Neuronal stem cell (in vitro differentiated cells): Measurements from ENCODE around the gene SPEM3. TPM values are rescaled to one million over a fixed set of nuclear protein-coding genes. Genes with fewer than 3 reads are reported as not detected.
A peak's percentile ranks its signal among the peaks of the same experiment; 100 is the strongest.

Source experiments
- DNase-seq: peaks from one replicate; pipeline ENCODE4 v3.0.0-alpha.2; 2013; ENCODE audit warnings: low spot score
- H2AFZ ChIP-seq: one replicate; pipeline ENCODE4 v1.6.1; 2013; ENCODE audit warnings: mild to moderate bottlenecking, low read length, inconsistent platforms
- H2AK5ac ChIP-seq: 2 replicates; pipeline ENCODE4 v1.6.1; 2013; ENCODE audit warnings: low read depth, mild to moderate bottlenecking, inconsistent platforms, low read length, moderate library complexity, mixed read lengths
- H2BK120ac ChIP-seq: 2 replicates; pipeline ENCODE4 v1.6.1; 2013; ENCODE audit warnings: low read depth, mild to moderate bottlenecking, inconsistent platforms, low read length, moderate library complexity, mixed read lengths
- H2BK12ac ChIP-seq: one replicate; pipeline ENCODE4 v1.6.1; 2013; ENCODE audit warnings: low read length, inconsistent platforms
- H2BK15ac ChIP-seq: 2 replicates; pipeline ENCODE4 v1.6.1; 2013; ENCODE audit warnings: mild to moderate bottlenecking, low read length, inconsistent platforms, mixed read lengths
- H2BK5ac ChIP-seq: one replicate; pipeline ENCODE4 v1.6.1; 2013; ENCODE audit warnings: inconsistent platforms, mild to moderate bottlenecking, low read length, moderate library complexity
- H3K14ac ChIP-seq: one replicate; pipeline ENCODE4 v1.6.1; 2013; ENCODE audit warnings: low read length, inconsistent platforms
- H3K18ac ChIP-seq: 2 replicates; pipeline ENCODE4 v1.6.1; 2013; ENCODE audit warnings: low read length, inconsistent platforms
- H3K23ac ChIP-seq: 2 replicates; pipeline ENCODE4 v1.6.1; 2013; ENCODE audit warnings: low read depth, mild to moderate bottlenecking, mixed read lengths, low read length, inconsistent platforms; ENCODE audit not compliant: poor library complexity
- H3K27ac ChIP-seq: replicated peaks from 3 replicates; pipeline ENCODE4 v1.5.1; 2013; ENCODE audit warnings: low read length, inconsistent platforms
- H3K27me3 ChIP-seq, 3 experiments: 2 replicates each; pipeline ENCODE4 v1.6.1; 2013; ENCODE audit warnings: low read length in 3 of 3, mild to moderate bottlenecking in 2 of 3, inconsistent platforms in 1 of 3, low read depth in 1 of 3, mixed read lengths in 1 of 3, moderate library complexity in 1 of 3; ENCODE audit not compliant: control insufficient read depth in 3 of 3, insufficient read depth in 3 of 3
- H3K36me3 ChIP-seq, 2 donors: replicated peaks in 1 of 2; 2 replicates each; pipeline ENCODE4 v1.6.1; 2013; ENCODE audit warnings: low read length in 2 of 2; ENCODE audit not compliant: control insufficient read depth in 2 of 2, insufficient read depth in 2 of 2
- H3K4ac ChIP-seq: 2 replicates; pipeline ENCODE4 v1.6.1; 2013; ENCODE audit warnings: inconsistent platforms, mild to moderate bottlenecking, low read length, moderate library complexity
- H3K4me1 ChIP-seq, 2 donors: 1 replicate in 1 of 2; 2 replicates in 1 of 2; pipeline ENCODE4 v1.6.1; 2013; ENCODE audit warnings: low read length in 2 of 2, low read depth in 1 of 2; ENCODE audit not compliant: control insufficient read depth in 2 of 2, insufficient read depth in 1 of 2
- H3K4me2 ChIP-seq: one replicate; pipeline ENCODE4 v1.6.1; 2013; ENCODE audit warnings: mild to moderate bottlenecking, low read length, inconsistent platforms; ENCODE audit not compliant: insufficient read depth, poor library complexity, severe bottlenecking
- H3K4me3 ChIP-seq, 2 donors: 2 replicates each; pipeline ENCODE4 v1.5.1; 2013; ENCODE audit warnings: low read length in 2 of 2, mild to moderate bottlenecking in 2 of 2, inconsistent platforms in 1 of 2, moderate library complexity in 1 of 2
- H3K79me1 ChIP-seq: one replicate; pipeline ENCODE4 v1.6.1; 2013; ENCODE audit warnings: low read depth, mild to moderate bottlenecking, inconsistent platforms, low read length, moderate library complexity
- H3K9ac ChIP-seq: one replicate; pipeline ENCODE4 v1.6.1; 2013; ENCODE audit warnings: mild to moderate bottlenecking, low read depth, low read length, inconsistent platforms; ENCODE audit not compliant: poor library complexity
- H3K9me3 ChIP-seq, 2 donors: replicated peaks in 1 of 2; 2 replicates each; pipeline versions ENCODE3 to v1.6.1; 2013; ENCODE audit warnings: low read length in 2 of 2, mild to moderate bottlenecking in 2 of 2, inconsistent platforms in 1 of 2, low read depth in 1 of 2, mixed read lengths in 1 of 2, moderate library complexity in 1 of 2; ENCODE audit not compliant: control insufficient read depth in 2 of 2, insufficient read depth in 1 of 2
- H4K8ac ChIP-seq: one replicate; pipeline ENCODE4 v1.6.1; 2013; ENCODE audit warnings: low read depth, mild to moderate bottlenecking, inconsistent platforms, low read length, moderate library complexity
- H4K91ac ChIP-seq: one replicate; pipeline ENCODE4 v1.6.1; 2013; ENCODE audit warnings: low read length, low read depth, mild to moderate bottlenecking, inconsistent platforms; ENCODE audit not compliant: poor library complexity
- WGBS, 2 donors: extraction: QIAGEN DNeasy Blood & Tissue Kit; methylation state at CpG; one replicate each; pipeline ENCODE4 v1.1.7; 2013; ENCODE audit warnings: missing lambda C conversion rate in 2 of 2, mixed read lengths in 1 of 2; ENCODE audit not compliant: insufficient read length in 2 of 2, insufficient replicate concordance in 1 of 2; ENCODE audit errors: extremely low coverage in 2 of 2; 5-methylcytosine and 5-hydroxymethylcytosine counted together
- polyA plus RNA-seq, 2 experiments: library from polyadenylated mRNA; stranded (reverse); fragments of 200-250 nt; gene quantifications; one replicate each; pipeline ENCODE4 v1.2.3, GENCODE V29; 2013

SPEM3 gene
- polyA plus RNA-seq (2013, experiment 1 of 2), result not detected
- polyA plus RNA-seq (2013, experiment 2 of 2), result not detected

DNA sequence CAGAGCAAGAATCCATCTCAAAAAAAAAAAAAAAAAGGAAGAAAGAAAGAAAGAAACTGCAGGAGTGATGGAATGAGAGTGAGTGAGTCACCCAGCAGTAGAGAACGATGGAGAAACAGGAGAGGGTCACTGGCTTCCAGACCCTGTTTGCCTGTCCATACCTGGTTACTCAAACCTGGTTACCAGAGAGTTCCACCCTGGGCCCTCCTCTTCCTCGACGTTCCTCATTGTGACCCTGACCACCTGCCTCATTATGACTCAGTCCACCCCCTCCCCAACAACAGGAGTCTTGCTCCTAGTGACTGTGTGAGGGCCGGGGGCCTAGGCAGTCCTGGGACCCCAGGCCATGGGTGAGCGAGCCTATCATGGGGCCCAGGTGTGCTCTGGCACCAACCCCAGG, at the start of gene SPEM3:
SPEM3 (plus strand) TSS at position 301 of the 400 bp plus-strand sequence; CDS start at position 347, 46 bp downstream.
- no peak within 1 kb of the TSS for H3K23ac ChIP-seq
- no peak within 1 kb of the TSS for H3K18ac ChIP-seq
- H2BK120ac ChIP-seq, result no peak within 1 kb of the TSS
- H3K14ac ChIP-seq, result no peak within 1 kb of the TSS
- peak within 1 kb of the TSS; percentile 22 for H4K91ac ChIP-seq
- no peak within 1 kb of the TSS for H3K4me2 ChIP-seq
- peak within 1 kb of the TSS in 1 of 2 donors; percentile 44 for H3K4me3 ChIP-seq
- H3K79me1 ChIP-seq, result peaks cover 3% of the 10 kb centered on the region
- peak within 1 kb of the TSS; percentile 63 for H2BK12ac ChIP-seq
- H2AFZ ChIP-seq, result no peak within 1 kb of the TSS
- peak within 1 kb of the TSS; percentile 87 for H2BK15ac ChIP-seq
- H3K27me3 ChIP-seq, result no peaks in the 10 kb centered on the region
- H2AK5ac ChIP-seq, result peak within 1 kb of the TSS; percentile 97
- H3K9ac ChIP-seq, result no peak within 1 kb of the TSS
- H4K8ac ChIP-seq, result no peak within 1 kb of the TSS
- no peaks in the 10 kb centered on the region for H3K36me3 ChIP-seq
- no peak within 1 kb of the TSS for H3K27ac ChIP-seq
- DNase-seq, result no peak
- no CpG with 5 or more reads among the region's 5 CpGs for WGBS, 2 donors
- peak within 1 kb of the TSS; percentile 79 for H2BK5ac ChIP-seq
- H3K4me1 ChIP-seq, result no peaks in the 10 kb centered on the region
- H3K4ac ChIP-seq, result no peak within 1 kb of the TSS
- H3K9me3 ChIP-seq, result no peaks in the 10 kb centered on the region

DNA sequence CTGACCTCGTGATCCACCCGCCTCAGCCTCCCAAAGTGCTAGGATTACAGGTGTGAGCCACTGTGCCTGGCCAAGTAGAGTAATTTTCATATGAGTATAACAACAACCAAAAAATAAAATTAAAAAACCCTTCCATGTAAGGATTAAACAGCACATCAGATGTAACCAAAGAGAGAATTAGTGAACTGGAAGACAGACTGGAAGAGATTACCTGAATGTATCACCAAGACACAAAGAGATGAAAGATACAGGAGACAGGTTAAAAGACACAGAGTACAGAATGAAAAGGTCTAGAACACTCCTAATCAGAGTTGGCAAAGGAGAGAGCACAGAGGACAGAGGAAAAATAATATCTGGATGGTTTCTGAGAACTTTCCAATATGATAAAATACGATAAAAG, 49.5 kb upstream of the SPEM3 start:
- Histone ChIP-seq H2BK15ac (no peak overlapping the region), H3K4me3 (no peak overlapping the region), H2BK5ac (no peak overlapping the region), H3K4ac (no peak overlapping the region), H3K9ac (no peak overlapping the region), H3K27me3 (peaks cover 3 to 49% (median 42%) of the 10 kb centered on the region in 3 experiments), H3K23ac (no peak overlapping the region), H4K8ac (no peak overlapping the region), H3K4me2 (no peak overlapping the region), H3K27ac (no peak overlapping the region), H3K18ac (no peak overlapping the region), H3K36me3 (no peaks in the 10 kb centered on the region), H2AK5ac (no peak overlapping the region), H2AFZ (no peak overlapping the region), H3K79me1 (no peaks in the 10 kb centered on the region), H4K91ac (no peak overlapping the region), H2BK120ac (no peak overlapping the region), H3K14ac (no peak overlapping the region), H3K4me1 (peaks cover 7 to 8% of the 10 kb centered on the region in 2 donors), H2BK12ac (no peak overlapping the region), H3K9me3 (peaks cover 11 to 17% of the 10 kb centered on the region in 2 donors)
- no peak for DNase-seq
- WGBS, 2 donors, result no CpG with 5 or more reads among the region's 3 CpGs

DNA sequence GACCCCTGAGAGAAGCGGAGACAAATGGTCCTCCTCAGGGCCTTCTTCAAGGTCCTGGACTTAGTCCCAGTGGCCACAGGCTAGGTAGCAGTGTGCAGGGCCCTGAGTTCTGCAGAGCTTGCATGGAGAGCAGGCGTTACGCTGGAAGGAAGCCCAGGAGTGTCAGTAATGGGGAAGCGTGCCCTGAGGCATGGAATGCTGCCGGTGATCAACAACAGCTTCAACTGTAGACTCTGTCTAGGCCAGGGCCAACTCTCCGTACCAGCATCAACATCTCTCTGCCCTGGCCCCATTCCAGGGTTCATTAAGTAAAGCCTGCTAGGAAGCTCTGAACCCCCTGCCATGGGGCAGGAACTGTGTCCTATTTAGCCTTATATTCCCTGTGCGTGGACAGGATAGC, 48.3 kb upstream of the SPEM3 start:
- no peak for DNase-seq
- Histone ChIP-seq H2BK120ac (no peak overlapping the region), H2BK12ac (no peak overlapping the region), H3K4ac (no peak overlapping the region), H4K8ac (no peak overlapping the region), H3K36me3 (no peaks in the 10 kb centered on the region), H3K27ac (no peak overlapping the region), H3K27me3 (peaks cover 3 to 56% (median 49%) of the 10 kb centered on the region in 3 experiments), H3K9ac (no peak overlapping the region), H2AFZ (peak overlapping the region; percentile 86), H3K4me1 (peaks cover 8 to 10% of the 10 kb centered on the region in 2 donors), H3K18ac (peak overlapping the region; percentile 77), H3K23ac (peak overlapping the region; percentile 91), H3K14ac (no peak overlapping the region), H3K4me3 (no peak overlapping the region), H2BK5ac (no peak overlapping the region), H3K79me1 (no peaks in the 10 kb centered on the region), H3K4me2 (no peak overlapping the region), H2AK5ac (peak overlapping the region; percentile 1), H2BK15ac (peak overlapping the region; percentile 91), H3K9me3 (peaks cover 11 to 17% of the 10 kb centered on the region in 2 donors), H4K91ac (no peak overlapping the region)
- WGBS, 2 donors, result no CpG with 5 or more reads among the region's 7 CpGs

DNA sequence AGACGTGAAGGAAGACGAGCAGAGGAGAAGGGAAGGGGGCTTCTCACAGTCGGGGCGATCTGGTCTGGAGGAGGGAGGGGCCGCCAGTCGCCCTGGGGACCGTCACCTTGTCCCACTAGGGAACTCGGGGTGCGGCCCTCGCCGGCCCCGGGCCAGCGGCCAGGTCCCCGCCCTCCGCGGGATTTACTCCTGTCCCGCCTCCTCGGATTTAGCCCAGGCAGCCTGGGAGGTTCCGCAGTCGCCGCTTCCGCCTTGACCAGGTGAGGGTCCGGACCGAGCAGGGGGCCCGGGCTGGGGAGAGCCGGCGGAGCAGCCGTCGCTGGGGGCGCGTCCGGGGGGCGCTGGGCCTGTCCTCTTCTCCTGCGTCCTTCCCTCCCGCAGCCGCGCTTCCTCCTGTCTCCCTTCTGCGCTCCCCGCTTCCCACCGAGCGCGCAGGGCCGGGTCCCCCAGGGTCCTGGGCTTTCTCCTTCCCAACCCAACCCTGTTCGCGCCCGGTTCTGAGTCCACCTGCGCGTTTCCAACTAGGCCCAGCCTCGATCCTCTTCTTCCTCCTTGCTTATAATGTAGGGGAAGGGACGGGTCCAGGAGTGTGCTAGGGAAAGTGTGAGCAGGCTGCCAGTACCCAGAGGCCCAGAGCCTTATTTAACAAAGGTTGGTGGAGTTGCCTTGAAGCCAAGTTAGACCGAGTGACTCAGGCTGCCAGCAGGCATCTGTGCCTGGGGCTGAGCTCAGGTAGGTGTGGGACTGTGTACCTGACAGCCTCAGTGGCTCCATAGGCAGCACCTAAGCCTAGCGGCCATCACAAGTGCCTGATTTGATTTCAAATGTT, 47.6 kb upstream of the SPEM3 start, which contains the start of gene TNK1:
TNK1 (plus strand) TSS at position 235 of the 829 bp plus-strand sequence. CDS start 1,838 bp downstream, outside the sequence.
- Histone ChIP-seq H2BK15ac (peak within 1 kb of the TSS; percentile 91), H3K14ac (no peak within 1 kb of the TSS), H3K79me1 (no peaks in the 10 kb centered on the region), H3K27ac (no peak within 1 kb of the TSS), H3K4me1 (peaks cover 8 to 10% of the 10 kb centered on the region in 2 donors), H4K91ac (no peak within 1 kb of the TSS), H3K9ac (peak within 1 kb of the TSS; percentile 76), H4K8ac (no peak within 1 kb of the TSS), H2BK5ac (no peak within 1 kb of the TSS), H3K4ac (no peak within 1 kb of the TSS), H3K27me3 (peaks cover 3 to 56% (median 49%) of the 10 kb centered on the region in 3 experiments), H3K4me3 (peak within 1 kb of the TSS in 1 of 2 donors; percentile 72), H2AFZ (peak within 1 kb of the TSS; percentile 86), H3K9me3 (peaks cover 11 to 17% of the 10 kb centered on the region in 2 donors), H3K18ac (peak within 1 kb of the TSS; percentile 86), H2AK5ac (peak within 1 kb of the TSS; percentile 10), H2BK12ac (no peak within 1 kb of the TSS), H3K4me2 (peak within 1 kb of the TSS; percentile 69), H2BK120ac (peak within 1 kb of the TSS; percentile 97), H3K23ac (peak within 1 kb of the TSS; percentile 91), H3K36me3 (no peaks in the 10 kb centered on the region)
- WGBS, 2 donors, result no CpG with 5 or more reads among the region's 52 CpGs
- no peak for DNase-seq
